A673 (cell line): ENCODE results near the gene MRPL38.

Source experiments
- EZH2 ChIP-seq: fragments of 200-600 bp; sonication (generic); IDR thresholded peaks from 2 replicates; pipeline ENCODE4 v1.6.1; 2017; ENCODE audit warnings: borderline replicate concordance, low read depth, mild to moderate bottlenecking, mixed read lengths, antibody characterized with exemption, low read length; ENCODE audit not compliant: poor library complexity, severe bottlenecking
- TF ChIP-seq, protein P1 (sequence below): fragments of 300-800, 200-600 bp; sonication (generic); conservative IDR thresholded peaks from 2 replicates; pipeline ENCODE4 v1.5.1; 2017; ENCODE audit warnings: low read depth, mild to moderate bottlenecking, antibody characterized with exemption, low read length, moderate library complexity, mixed read lengths

DNA sequence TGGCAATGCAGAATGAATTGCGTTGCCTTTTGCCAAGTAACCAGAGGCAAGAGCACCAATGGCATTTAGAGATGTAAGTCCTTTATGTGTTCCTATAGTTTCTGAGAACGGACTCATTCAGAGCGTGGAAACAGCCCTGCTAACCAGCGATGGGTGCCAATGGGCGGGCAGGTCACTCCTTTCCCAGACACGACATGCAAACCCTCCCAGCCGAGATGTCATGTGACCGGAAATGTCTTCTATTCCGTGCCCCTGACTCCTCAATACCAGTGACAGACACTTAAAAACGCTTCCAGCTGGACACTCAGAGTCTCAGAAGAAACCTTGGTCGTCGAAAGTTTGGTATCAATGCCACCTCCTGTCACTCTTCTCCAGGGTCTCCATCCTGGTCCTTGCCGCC, 33.0 kb upstream of the MRPL38 start:
- TF ChIP-seq EZH2, result no peak
- TF ChIP-seq, protein P1, sequence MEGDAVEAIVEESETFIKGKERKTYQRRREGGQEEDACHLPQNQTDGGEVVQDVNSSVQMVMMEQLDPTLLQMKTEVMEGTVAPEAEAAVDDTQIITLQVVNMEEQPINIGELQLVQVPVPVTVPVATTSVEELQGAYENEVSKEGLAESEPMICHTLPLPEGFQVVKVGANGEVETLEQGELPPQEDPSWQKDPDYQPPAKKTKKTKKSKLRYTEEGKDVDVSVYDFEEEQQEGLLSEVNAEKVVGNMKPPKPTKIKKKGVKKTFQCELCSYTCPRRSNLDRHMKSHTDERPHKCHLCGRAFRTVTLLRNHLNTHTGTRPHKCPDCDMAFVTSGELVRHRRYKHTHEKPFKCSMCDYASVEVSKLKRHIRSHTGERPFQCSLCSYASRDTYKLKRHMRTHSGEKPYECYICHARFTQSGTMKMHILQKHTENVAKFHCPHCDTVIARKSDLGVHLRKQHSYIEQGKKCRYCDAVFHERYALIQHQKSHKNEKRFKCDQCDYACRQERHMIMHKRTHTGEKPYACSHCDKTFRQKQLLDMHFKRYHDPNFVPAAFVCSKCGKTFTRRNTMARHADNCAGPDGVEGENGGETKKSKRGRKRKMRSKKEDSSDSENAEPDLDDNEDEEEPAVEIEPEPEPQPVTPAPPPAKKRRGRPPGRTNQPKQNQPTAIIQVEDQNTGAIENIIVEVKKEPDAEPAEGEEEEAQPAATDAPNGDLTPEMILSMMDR, result no peak
